HG02759 (cell line): Measurements from ENCODE around the gene CPLANE1.
A peak's percentile ranks its signal among the peaks of the same experiment; 100 is the strongest.
"Not testable (repeated sequence)": the region's sequence is repeated elsewhere in the genome, so short reads cannot be mapped to it uniquely, and the experiment has no call there.

ENCODE experiments used
- ATAC-seq: cut with Tn5 transposase; IDR thresholded peaks from one replicate; pipeline ENCODE4 v1.9.1; 2021; ENCODE audit warnings: mild to moderate bottlenecking, moderate library complexity; ENCODE audit not compliant: unreplicated experiment

The CPLANE1 gene

GRCh38 chr5:37248970-37249814 is at the start of gene CPLANE1:
Gene CPLANE1 (minus strand): TSS chr5:37249376. CDS start chr5:37247698, 1,678 bp downstream.
- ATAC-seq = peak; percentile 92

- not testable (repeated sequence) for ATAC-seq
Observed at GRCh38 chr5:37296313-37296712, 47.1 kb upstream of the CPLANE1 start.

GRCh38 chr5:37283214-37283820 is 34.1 kb upstream of the CPLANE1 start:
- ATAC-seq = no peak

GRCh38 chr5:37275511-37275910 is 26.3 kb upstream of the CPLANE1 start:
- no peak for ATAC-seq

- ATAC-seq = no peak
Observed at GRCh38 chr5:37272511-37272910, 23.3 kb upstream of the CPLANE1 start.

- not testable (repeated sequence) for ATAC-seq
Observed at GRCh38 chr5:37268100-37268499, 18.9 kb upstream of the CPLANE1 start.

- ATAC-seq = no peak
Observed at GRCh38 chr5:37255774-37256358, 6.7 kb upstream of the CPLANE1 start.

- no peak for ATAC-seq
Observed at GRCh38 chr5:37254581-37254980, 5.4 kb upstream of the CPLANE1 start.

- no peak for ATAC-seq
Observed at GRCh38 chr5:37251665-37252064, 2.5 kb upstream of the CPLANE1 start.

- ATAC-seq = no peak
Observed at GRCh38 chr5:37249815-37250164, 614 bp upstream of the CPLANE1 start.

- no peak for ATAC-seq
Observed at GRCh38 chr5:37248421-37248969, 681 bp downstream of the CPLANE1 start.

- no peak for ATAC-seq
Observed at GRCh38 chr5:37247496-37247895, 1.7 kb downstream of the CPLANE1 start.

- no peak for ATAC-seq
Observed at GRCh38 chr5:37247036-37247435, 2.1 kb downstream of the CPLANE1 start.

GRCh38 chr5:37234288-37234687 is 14.9 kb downstream of the CPLANE1 start:
- no peak for ATAC-seq

- ATAC-seq = no peak
Observed at GRCh38 chr5:37226377-37226776, 22.8 kb downstream of the CPLANE1 start.

- ATAC-seq = no peak
Observed at GRCh38 chr5:37222181-37222580, 27.0 kb downstream of the CPLANE1 start.

GRCh38 chr5:37220426-37220825 is 28.8 kb downstream of the CPLANE1 start:
- ATAC-seq = not testable (repeated sequence)

- not testable (repeated sequence) for ATAC-seq
Observed at GRCh38 chr5:37219384-37219783, 29.8 kb downstream of the CPLANE1 start.

- no peak for ATAC-seq
Observed at GRCh38 chr5:37217976-37218375, 31.2 kb downstream of the CPLANE1 start.

- no peak for ATAC-seq
Observed at GRCh38 chr5:37214550-37214949, 34.6 kb downstream of the CPLANE1 start.

GRCh38 chr5:37212096-37212495 is 37.1 kb downstream of the CPLANE1 start:
- ATAC-seq = no peak

- no peak for ATAC-seq
Observed at GRCh38 chr5:37211661-37212060, 37.5 kb downstream of the CPLANE1 start.
